Neural progenitor cell (in vitro differentiated cells): ENCODE measurements around the gene ATP6V1B1.

Source experiments
- CTCF ChIP-seq: fragments of 200-600 bp; sonication (generic); IDR thresholded peaks from 2 replicates; pipeline ENCODE4 v1.5.1; 2017; ENCODE audit warnings: antibody characterized with exemption, mild to moderate bottlenecking
- EZH2 ChIP-seq: fragments of 200-600 bp; sonication (generic); IDR thresholded peaks from 2 replicates; pipeline ENCODE4 v1.6.1; 2017; ENCODE audit warnings: antibody characterized with exemption, mild to moderate bottlenecking, moderate library complexity

GRCh38 chr2:70938586-70938950 lies 2.9 kb downstream of the ATP6V1B1 start:
- TF ChIP-seq CTCF (no peak), EZH2 (no peak)
